Measurements from ENCODE around the gene CAMTA1. TPM values are rescaled to one million over a fixed set of nuclear protein-coding genes. Genes with fewer than 3 reads are reported as not detected.

CAMTA1 gene
- total RNA-seq, 1 donor from 2014 or later = 268 TPM

GRCh38 chr1:7657287-7658016 is 872.2 kb downstream of the CAMTA1 start:
- H3F3A ChIP-seq (ENCODE audit: low read depth) = no peaks in the 10 kb centered on the region
- H3K4me1 ChIP-seq = no peaks in the 10 kb centered on the region
- H3K79me2 ChIP-seq (ENCODE audit: low read depth) = no peaks in the 10 kb centered on the region
- no peak for DNase-seq (ENCODE audit: low spot score)
- H3K4me2 ChIP-seq = no peak overlapping the region
- no peak for TF ChIP-seq CTCF (IDR thresholded peaks at IDR 0.05)
- no peak for TF ChIP-seq EZH2 (IDR thresholded peaks at IDR 0.05)
- no peak for TF ChIP-seq EZH2phosphoT487 (IDR thresholded peaks at IDR 0.05)
- Mint-ChIP-seq H3K4me3 (no peak overlapping the region), H3K9me3 (no peaks in the 10 kb centered on the region), H3K27ac (peak overlapping the region; percentile 29), H3K4me1 (peaks cover 24% of the 10 kb centered on the region), H3K27me3 (ENCODE audit: insufficient read depth, low read depth) (peaks cover 16% of the 10 kb centered on the region), H3K36me3 (peaks cover 5% of the 10 kb centered on the region)
- H3K4me3 ChIP-seq = no peak overlapping the region
- H2AFZ ChIP-seq (replicated peaks) = no peak overlapping the region
- H3K36me3 ChIP-seq = no peaks in the 10 kb centered on the region
- H3K9me3 ChIP-seq (ENCODE audit: low read depth) = no peaks in the 10 kb centered on the region
- no peaks in the 10 kb centered on the region for H4K20me1 ChIP-seq (ENCODE audit: low read depth)
- no peak overlapping the region for H3K9ac ChIP-seq
- no peaks in the 10 kb centered on the region for H3K27me3 ChIP-seq
- H3K27ac ChIP-seq = no peak overlapping the region

- TF ChIP-seq EZH2phosphoT487 (IDR thresholded peaks at IDR 0.05) (no peak), CTCF (IDR thresholded peaks at IDR 0.05) (no peak), EZH2 (IDR thresholded peaks at IDR 0.05) (no peak)
- H3K9me3 ChIP-seq (ENCODE audit: low read depth) = no peaks in the 10 kb centered on the region
- H3K27me3 ChIP-seq = no peaks in the 10 kb centered on the region
- H3K27ac Mint-ChIP-seq = no peak overlapping the region
- no peak overlapping the region for H3K4me3 Mint-ChIP-seq
- H3K4me3 ChIP-seq = no peak overlapping the region
- H3K9me3 Mint-ChIP-seq = no peaks in the 10 kb centered on the region
- peaks cover 24% of the 10 kb centered on the region for H3K4me1 Mint-ChIP-seq
- H3K36me3 ChIP-seq = no peaks in the 10 kb centered on the region
- no peaks in the 10 kb centered on the region for H4K20me1 ChIP-seq (ENCODE audit: low read depth)
- H3K4me1 ChIP-seq = no peaks in the 10 kb centered on the region
- no peak for DNase-seq (ENCODE audit: low spot score)
- no peak overlapping the region for H2AFZ ChIP-seq (replicated peaks)
- H3K4me2 ChIP-seq = no peak overlapping the region
- H3F3A ChIP-seq (ENCODE audit: low read depth) = no peaks in the 10 kb centered on the region
- H3K9ac ChIP-seq = no peak overlapping the region
- no peaks in the 10 kb centered on the region for H3K79me2 ChIP-seq (ENCODE audit: low read depth)
- peaks cover 17% of the 10 kb centered on the region for H3K27me3 Mint-ChIP-seq (ENCODE audit: insufficient read depth, low read depth)
- no peak overlapping the region for H3K27ac ChIP-seq
- peaks cover 5% of the 10 kb centered on the region for H3K36me3 Mint-ChIP-seq
Observed at GRCh38 chr1:7658099-7658498, 872.8 kb downstream of the CAMTA1 start.

GRCh38 chr1:7659514-7659913 is 874.3 kb downstream of the CAMTA1 start:
- no peak overlapping the region for H3K27ac Mint-ChIP-seq

More at GRCh38 chr1:7659514-7659913, 874.3 kb downstream of the CAMTA1 start:
- H3K9me3 ChIP-seq (ENCODE audit: low read depth) = no peaks in the 10 kb centered on the region
- no peaks in the 10 kb centered on the region for H3K36me3 ChIP-seq
- no peaks in the 10 kb centered on the region for H3K9me3 Mint-ChIP-seq
- peaks cover 14% of the 10 kb centered on the region for H3K27me3 Mint-ChIP-seq (ENCODE audit: insufficient read depth, low read depth)
- no peak overlapping the region for H3K27ac ChIP-seq
- H3K4me3 Mint-ChIP-seq = no peak overlapping the region
- H2AFZ ChIP-seq (replicated peaks) = no peak overlapping the region
- H3K4me2 ChIP-seq = no peak overlapping the region
- TF ChIP-seq EZH2 (IDR thresholded peaks at IDR 0.05) (no peak), CTCF (IDR thresholded peaks at IDR 0.05) (no peak), EZH2phosphoT487 (IDR thresholded peaks at IDR 0.05) (no peak)
- no peaks in the 10 kb centered on the region for H3K27me3 ChIP-seq
- no peaks in the 10 kb centered on the region for H3K4me1 ChIP-seq
- peaks cover 24% of the 10 kb centered on the region for H3K4me1 Mint-ChIP-seq
- no peaks in the 10 kb centered on the region for H3F3A ChIP-seq (ENCODE audit: low read depth)
- no peaks in the 10 kb centered on the region for H3K79me2 ChIP-seq (ENCODE audit: low read depth)
- no peaks in the 10 kb centered on the region for H4K20me1 ChIP-seq (ENCODE audit: low read depth)
- no peak for DNase-seq (ENCODE audit: low spot score)
- H3K9ac ChIP-seq = no peak overlapping the region
- H3K36me3 Mint-ChIP-seq = peaks cover 5% of the 10 kb centered on the region
- no peak overlapping the region for H3K4me3 ChIP-seq

All from neural progenitor cell (in vitro differentiated cells).